Measurements from ENCODE around the gene ARFIP1.
A peak's percentile ranks its signal among the peaks of the same experiment; 100 is the strongest.

- peak; percentile 80 for TF ChIP-seq POLR2A (IDR thresholded peaks at IDR 0.05; ENCODE audit: low read length)
- TF ChIP-seq GATA1 (IDR thresholded peaks at IDR 0.05; ENCODE audit: low read depth, low read length), result no peak
Measured at GRCh38 chr4:152779513-152780266, at the start of gene ARFIP1, which contains the start of gene TIGD4.

Data from erythroblast (primary cell).